ENCODE results near the gene NT5C.
"Not testable (repeated sequence)": the region's sequence is repeated elsewhere in the genome, so short reads cannot be mapped to it uniquely, and the experiment has no call there.

Gene NT5C

GRCh38 chr17:75163074-75163473 lies 31.5 kb upstream of the NT5C start:
- no peak for TF ChIP-seq CTCF (conservative IDR thresholded peaks at IDR 0.05; ENCODE audit: low read depth, low read length)
- no peak overlapping the region for H3K4me3 ChIP-seq (ENCODE audit: low read length)
- DNase-seq (ENCODE audit: low read depth): no peak

- no peak overlapping the region for H3K4me3 ChIP-seq (ENCODE audit: low read length)
- TF ChIP-seq CTCF (conservative IDR thresholded peaks at IDR 0.05; ENCODE audit: low read depth, low read length): no peak
- no peak for DNase-seq (ENCODE audit: low read depth)
Measured at GRCh38 chr17:75160211-75160610, 28.7 kb upstream of the NT5C start.

GRCh38 chr17:75159196-75160031 lies 27.9 kb upstream of the NT5C start:
- DNase-seq (ENCODE audit: low read depth): peak; percentile 56
- TF ChIP-seq CTCF (conservative IDR thresholded peaks at IDR 0.05; ENCODE audit: low read depth, low read length): no peak
- H3K4me3 ChIP-seq (ENCODE audit: low read length): no peak overlapping the region

GRCh38 chr17:75158480-75158879 lies 26.9 kb upstream of the NT5C start:
- not testable (repeated sequence) for DNase-seq (ENCODE audit: low read depth); H3K4me3 ChIP-seq (ENCODE audit: low read length)

- no peak for TF ChIP-seq CTCF (conservative IDR thresholded peaks at IDR 0.05; ENCODE audit: low read depth, low read length)
- no peak for DNase-seq (ENCODE audit: low read depth)
- H3K4me3 ChIP-seq (ENCODE audit: low read length): peak overlapping the region; percentile 46
Measured at GRCh38 chr17:75155191-75155601, 23.7 kb upstream of the NT5C start.

- DNase-seq (ENCODE audit: low read depth): peak; percentile 96
- peak within 1 kb of the TSS; percentile 95 for H3K4me3 ChIP-seq (ENCODE audit: low read length)
- TF ChIP-seq CTCF (conservative IDR thresholded peaks at IDR 0.05; ENCODE audit: low read depth, low read length): no peak
Measured at GRCh38 chr17:75154195-75155106, 22.9 kb upstream of the NT5C start, which contains the start of gene JPT1. Gene JPT1 (minus strand): TSS chr17:75154512. CDS start chr17:75154397, 115 bp downstream.

- no peak for DNase-seq (ENCODE audit: low read depth)
- peak overlapping the region; percentile 95 for H3K4me3 ChIP-seq (ENCODE audit: low read length)
- no peak for TF ChIP-seq CTCF (conservative IDR thresholded peaks at IDR 0.05; ENCODE audit: low read depth, low read length)
Measured at GRCh38 chr17:75153780-75154194, 22.2 kb upstream of the NT5C start.

Data from retinal pigment epithelial cell (primary cell).